H1 (cell line): ENCODE results near the gene RERE. TPM values are rescaled to one million over a fixed set of nuclear protein-coding genes. Genes with fewer than 3 reads are reported as not detected.

ENCODE experiments used
- CTCF ChIA-PET: fragments of 300-600 bp; sonication (Branson Sonifier 250); formaldehyde crosslinking; loops from one replicate; lab custom pipeline; 2021; ENCODE audit not compliant: partially characterized antibody; lab: Charles Lee
- POLR2A ChIA-PET: fragments of 300-600 bp; sonication (Branson Sonifier 250); formaldehyde crosslinking; loops from one replicate; lab custom pipeline; 2021; ENCODE audit warnings: inconsistent platforms; ENCODE audit not compliant: partially characterized antibody; lab: Charles Lee
- DNase-seq, 2 experiments: peaks; one replicate each; pipeline versions ENCODE4 v3.0.0 to v3.0.0-alpha.2; 2010 to 2022; ENCODE audit warnings: low spot score in 2 of 2, low read depth in 1 of 2, mixed read lengths in 1 of 2
- FAIRE-seq: peaks from 2 replicates; lab custom pipeline; 2011; peaks lifted over from hg19 to GRCh38; lab: Jason Lieb, UNC
- H2AFZ ChIP-seq: 2 replicates; pipeline ENCODE4 v1.8.1; 2012; ENCODE audit warnings: low read length, inconsistent platforms
- H2AK5ac ChIP-seq: 2 replicates; pipeline ENCODE4 v1.6.1; 2013; ENCODE audit warnings: low read depth, low read length
- H2BK120ac ChIP-seq: replicated peaks from 2 replicates; pipeline ENCODE3; 2013; ENCODE audit warnings: low read depth, low read length, inconsistent platforms
- H2BK12ac ChIP-seq: 2 replicates; pipeline ENCODE4 v1.6.1; 2013; ENCODE audit warnings: low read depth, low read length
- H2BK15ac ChIP-seq: 2 replicates; pipeline ENCODE4 v1.6.1; 2013; ENCODE audit warnings: low read length
- H2BK20ac ChIP-seq: 2 replicates; pipeline ENCODE4 v1.6.1; 2013; ENCODE audit warnings: low read length
- H2BK5ac ChIP-seq: 2 replicates; pipeline ENCODE4 v1.6.1; 2013; ENCODE audit warnings: low read depth, low read length
- H3K14ac ChIP-seq: 2 replicates; pipeline ENCODE4 v1.6.1; 2013; ENCODE audit warnings: inconsistent platforms; ENCODE audit not compliant: insufficient read length
- H3K18ac ChIP-seq: 2 replicates; pipeline ENCODE4 v1.6.1; 2013; ENCODE audit warnings: low read length; ENCODE audit errors: extremely low read depth
- H3K23ac ChIP-seq: 2 replicates; pipeline ENCODE4 v1.6.1; 2013; ENCODE audit warnings: inconsistent platforms; ENCODE audit not compliant: insufficient read length
- H3K23me2 ChIP-seq: 2 replicates; pipeline ENCODE4 v1.6.1; 2013; ENCODE audit warnings: low read depth, low read length
- H3K27ac ChIP-seq: 2 replicates; pipeline ENCODE4 v1.6.1; 2011; ENCODE audit warnings: low read depth, low read length, inconsistent platforms
- H3K27me3 ChIP-seq, 4 experiments: replicated peaks in 1 of 4; 1 replicate in 1 of 4; 2 replicates in 3 of 4; pipeline versions ENCODE4 v1.6.1 to v1.8.1; 2011 to 2013; ENCODE audit warnings: low read length in 3 of 4, mild to moderate bottlenecking in 3 of 4, inconsistent platforms in 2 of 4, mixed read lengths in 2 of 4, moderate library complexity in 1 of 4; ENCODE audit not compliant: control insufficient read depth in 3 of 4, insufficient read depth in 3 of 4; ENCODE audit errors: extremely low read depth in 1 of 4
- H3K36me3 ChIP-seq, 4 experiments: 2 replicates each; pipeline versions ENCODE4 v1.6.1 to v1.8.1; 2011 to 2013; ENCODE audit warnings: mild to moderate bottlenecking in 4 of 4, low read length in 3 of 4, moderate library complexity in 2 of 4, control low read depth in 1 of 4, inconsistent platforms in 1 of 4; ENCODE audit not compliant: insufficient read depth in 4 of 4, control insufficient read depth in 2 of 4
- H3K4ac ChIP-seq: replicated peaks from 2 replicates; pipeline ENCODE3; 2013; ENCODE audit warnings: low read length, low read depth, mixed read lengths, inconsistent platforms; ENCODE audit not compliant: insufficient read length
- H3K4me1 ChIP-seq, 4 experiments: replicated peaks in 1 of 4; 1 replicate in 1 of 4; 2 replicates in 3 of 4; pipeline versions ENCODE4 v1.6.1 to v1.8.1; 2011 to 2013; ENCODE audit warnings: low read length in 3 of 4, inconsistent platforms in 2 of 4, mixed read lengths in 1 of 4; ENCODE audit not compliant: insufficient read depth in 4 of 4, control insufficient read depth in 3 of 4
- H3K4me2 ChIP-seq, 2 experiments: 2 replicates each; pipeline versions ENCODE4 v1.6.1 to v1.8.1; 2011 to 2013; ENCODE audit warnings: low read depth in 2 of 2, low read length in 2 of 2, control low read depth in 1 of 2, inconsistent platforms in 1 of 2, mild to moderate bottlenecking in 1 of 2; ENCODE audit not compliant: insufficient read depth in 1 of 2
- H3K4me3 ChIP-seq, 4 experiments: fragments of 200-600, 300-600 bp in 1 of 4; sonication (generic), shearing (Covaris generic), sonication (Bioruptor Twin) in 1 of 4; 2 replicates each; pipeline versions ENCODE4 v1.5.1 to v1.8.1; 2011 to 2016; ENCODE audit warnings: low read length in 4 of 4, low read depth in 3 of 4, control low read depth in 2 of 4, inconsistent platforms in 2 of 4, mild to moderate bottlenecking in 2 of 4, mixed read lengths in 1 of 4, moderate library complexity in 1 of 4; ENCODE audit not compliant: insufficient read depth in 2 of 4; ENCODE audit errors: extremely low read depth in 1 of 4
- H3K56ac ChIP-seq: replicated peaks from 2 replicates; pipeline ENCODE3; 2013; ENCODE audit warnings: low read depth, mild to moderate bottlenecking, mixed read lengths, low read length, inconsistent platforms; ENCODE audit not compliant: insufficient read length
- H3K79me1 ChIP-seq: 2 replicates; pipeline ENCODE4 v1.6.1; 2013; ENCODE audit warnings: low read depth, low read length, control low read depth
- H3K79me2 ChIP-seq, 2 experiments: 2 replicates each; pipeline versions ENCODE4 v1.6.1 to v1.8.1; 2012 to 2013; ENCODE audit warnings: low read length in 2 of 2, mild to moderate bottlenecking in 2 of 2, inconsistent platforms in 1 of 2; ENCODE audit not compliant: insufficient read depth in 2 of 2, control insufficient read depth in 1 of 2
- H3K9ac ChIP-seq, 4 experiments: replicated peaks in 1 of 4; 1 replicate in 1 of 4; 2 replicates in 3 of 4; pipeline versions ENCODE4 v1.6.1 to v1.8.1; 2011 to 2013; ENCODE audit warnings: low read depth in 3 of 4, low read length in 3 of 4, control low read depth in 2 of 4, mild to moderate bottlenecking in 2 of 4, moderate library complexity in 2 of 4, inconsistent platforms in 1 of 4; ENCODE audit errors: extremely low read depth in 1 of 4
- H3K9me3 ChIP-seq, 2 experiments: 2 replicates each; pipeline versions ENCODE4 v1.6.1 to v1.8.1; 2012 to 2013; ENCODE audit warnings: mild to moderate bottlenecking in 2 of 2, moderate library complexity in 2 of 2, control low read depth in 1 of 2, inconsistent platforms in 1 of 2, low read depth in 1 of 2, low read length in 1 of 2, mixed read lengths in 1 of 2; ENCODE audit not compliant: insufficient read depth in 2 of 2
- H4K20me1 ChIP-seq, 2 experiments: replicated peaks in 1 of 2; 2 replicates each; pipeline versions ENCODE3 to v1.8.1; 2011 to 2013; ENCODE audit warnings: inconsistent platforms in 2 of 2, low read length in 2 of 2, mild to moderate bottlenecking in 1 of 2; ENCODE audit not compliant: insufficient read depth in 2 of 2, control insufficient read depth in 1 of 2
- H4K5ac ChIP-seq: 2 replicates; pipeline ENCODE4 v1.6.1; 2013; ENCODE audit warnings: low read length, low read depth, mixed read lengths, inconsistent platforms; ENCODE audit not compliant: insufficient read length
- H4K8ac ChIP-seq: 2 replicates; pipeline ENCODE4 v1.8.0; 2013; ENCODE audit warnings: mild to moderate bottlenecking, moderate library complexity, low read length, inconsistent platforms; ENCODE audit not compliant: insufficient read depth; ENCODE audit errors: extremely low read depth
- H4K91ac ChIP-seq: replicated peaks from 2 replicates; pipeline ENCODE3; 2013; ENCODE audit warnings: low read length, mixed read lengths, inconsistent platforms; ENCODE audit not compliant: insufficient read length
- BACH1 ChIP-seq: IDR thresholded peaks from 2 replicates; pipeline ENCODE4 v1.6.1; 2012; ENCODE audit warnings: low read length, improper control_type of control experiment
- BCL11A ChIP-seq, 2 experiments: IDR thresholded peaks; one replicate each; pipeline ENCODE4 v1.6.1; 2011; ENCODE audit warnings: low read depth in 2 of 2, low read length in 2 of 2, mild to moderate bottlenecking in 2 of 2
- CBX8 ChIP-seq: fragments of 300-800, 300-1000 bp; sonication (generic); IDR thresholded peaks from 2 replicates; pipeline ENCODE4 v1.7.1; 2016; ENCODE audit warnings: low read depth, low read length, borderline replicate concordance
- GABPA ChIP-seq: IDR thresholded peaks from 2 replicates; pipeline ENCODE4 v1.6.1; 2011; ENCODE audit warnings: mild to moderate bottlenecking, low read length, moderate library complexity, borderline replicate concordance; ENCODE audit not compliant: insufficient read depth
- KDM5A ChIP-seq: fragments of 200-600 bp; IDR thresholded peaks from 2 replicates; pipeline ENCODE4 v1.7.1; 2012; ENCODE audit warnings: mild to moderate bottlenecking, low read length, inconsistent platforms, mixed read lengths
- MAFK ChIP-seq: IDR thresholded peaks from 2 replicates; pipeline ENCODE4 v1.6.1; 2012; ENCODE audit warnings: low read depth, mild to moderate bottlenecking, improper control_type of control experiment, low read length
- NANOG ChIP-seq: IDR thresholded peaks from 2 replicates; pipeline ENCODE4 v1.6.1; 2011; ENCODE audit warnings: low read length, low read depth, mild to moderate bottlenecking, inconsistent platforms; ENCODE audit not compliant: insufficient read depth, poor library complexity, severe bottlenecking
- POLR2AphosphoS5 ChIP-seq: IDR thresholded peaks from 2 replicates; pipeline ENCODE4 v1.6.1; 2011; ENCODE audit warnings: low read depth, low read length
- SP2 ChIP-seq: IDR thresholded peaks from 2 replicates; pipeline ENCODE4 v1.6.1; 2012; ENCODE audit warnings: mild to moderate bottlenecking, low read length, inconsistent platforms
- SP4 ChIP-seq: IDR thresholded peaks from 2 replicates; pipeline ENCODE4 v1.6.1; 2012; ENCODE audit warnings: low read length, inconsistent platforms
- TBP ChIP-seq: IDR thresholded peaks from 2 replicates; pipeline ENCODE4 v1.6.1; 2011; ENCODE audit warnings: low read depth, low read length, improper control_type of control experiment
- TEAD4 ChIP-seq: IDR thresholded peaks from 2 replicates; pipeline ENCODE4 v1.6.1; 2012; ENCODE audit warnings: low read depth, low read length, inconsistent platforms, mixed read lengths
- WGBS, 2 experiments: shearing (Covaris generic) in 1 of 2; methylation state at CpG; one replicate each; pipeline versions ENCODE4 v1.1.6 to v1.1.7; 2013 to 2015; ENCODE audit warnings: low lambda C conversion rate in 2 of 2, mixed read lengths in 2 of 2, inconsistent platforms in 1 of 2, low coverage in 1 of 2, missing lambda C conversion rate in 1 of 2; ENCODE audit not compliant: insufficient replicate concordance in 2 of 2, insufficient coverage in 1 of 2, insufficient read length in 1 of 2; ENCODE audit errors: extremely low coverage in 1 of 2, missing lambda C conversion rate in 1 of 2; 5-methylcytosine and 5-hydroxymethylcytosine counted together
- polyA plus RNA-seq, 7 experiments: library from polyadenylated mRNA; depleted of rRNA in 3 of 7; stranded (reverse) in 5 of 7; unstranded in 2 of 7; fragments of >200 nt in 5 of 7; fragments of 200-250 nt in 2 of 7; gene quantifications; 1 replicate in 5 of 7; 2 replicates in 1 of 7; 4 replicates in 1 of 7; pipeline versions ENCODE4 v1.2.1 to v1.2.3, GENCODE V29; 2011 to 2013; ENCODE audit warnings: missing spikeins in 2 of 7, mixed read lengths in 2 of 7
- total RNA-seq: library from RNA; stranded (reverse); fragmentation: NEBNext Ultra II Directional; extraction: Animal tissue kit (Norgen Biotek cat#: 25700); gene quantifications from 2 replicates; pipeline ENCODE4 v1.2.1, GENCODE V29; 2021
- TF ChIP-seq, protein P1 (sequence below): IDR thresholded peaks from 2 replicates; pipeline ENCODE4 v1.6.1; 2011; ENCODE audit warnings: low read depth, mild to moderate bottlenecking, low read length; ENCODE audit not compliant: insufficient read depth
- TF ChIP-seq, protein P2 (sequence below): IDR thresholded peaks from 2 replicates; pipeline ENCODE4 v1.6.1; 2012; ENCODE audit warnings: inconsistent platforms

Gene RERE
- total and polyA plus RNA-seq, 2 of the 8 experiments (the other 6 are each of a cell fraction or from before 2014, with no cell fraction given): 15.3 to 142 TPM

DNA sequence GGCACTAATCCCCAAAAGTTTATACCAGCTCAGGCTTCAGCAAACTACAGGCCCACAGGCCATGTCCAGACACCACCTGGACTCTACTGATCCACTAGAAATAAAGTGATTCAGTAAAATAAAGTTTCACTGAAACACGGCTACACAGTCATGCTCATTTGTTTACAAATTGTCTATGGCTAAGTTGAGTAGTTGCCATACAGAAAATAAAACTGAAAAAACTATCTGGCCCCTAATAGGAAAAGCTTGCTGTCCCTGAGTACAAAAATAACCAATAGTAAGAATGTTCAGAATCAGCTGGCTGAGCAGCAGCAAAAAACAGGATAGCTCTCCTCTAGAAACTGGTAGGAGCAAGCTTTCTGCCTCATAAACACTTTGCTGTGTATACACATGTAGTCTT, 221.5 kb downstream of the RERE start:
- H3K79me2 ChIP-seq: peaks cover 4 to 95% of the 10 kb centered on the region in 2 experiments; a peak in 3 of 4 replicates
- TF ChIP-seq GABPA (no peak), KDM5A (no peak), BCL11A (IDR thresholded peaks at IDR 0.05; ENCODE audit: low read depth in 2 of 2, low read length in 2 of 2) (no peak), BACH1 (no peak), NANOG (no peak), CBX8 (no peak), TEAD4 (no peak), SP2 (no peak), SP4 (no peak), POLR2AphosphoS5 (no peak), MAFK (no peak), TBP (no peak)
- TF ChIP-seq, protein P1, sequence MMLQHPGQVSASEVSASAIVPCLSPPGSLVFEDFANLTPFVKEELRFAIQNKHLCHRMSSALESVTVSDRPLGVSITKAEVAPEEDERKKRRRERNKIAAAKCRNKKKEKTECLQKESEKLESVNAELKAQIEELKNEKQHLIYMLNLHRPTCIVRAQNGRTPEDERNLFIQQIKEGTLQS: no peak
- TF ChIP-seq, protein P2, sequence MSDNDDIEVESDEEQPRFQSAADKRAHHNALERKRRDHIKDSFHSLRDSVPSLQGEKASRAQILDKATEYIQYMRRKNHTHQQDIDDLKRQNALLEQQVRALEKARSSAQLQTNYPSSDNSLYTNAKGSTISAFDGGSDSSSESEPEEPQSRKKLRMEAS: no peak

More for the DNA sequence above, 221.5 kb downstream of the RERE start:
- Histone ChIP-seq H2BK120ac (no peak overlapping the region), H3K27me3 (no peaks in the 10 kb centered on the region), H3K56ac (no peak overlapping the region), H3K79me1 (peaks cover 6% of the 10 kb centered on the region; the same call in 1 of the 2 replicates), H3K27ac (no peak overlapping the region), H2BK15ac (no peak overlapping the region), H4K91ac (no peak overlapping the region), H2BK5ac (no peak overlapping the region), H2AFZ (no peak overlapping the region), H3K23me2 (no peaks in the 10 kb centered on the region), H3K4me3 (no peak overlapping the region), H3K9me3 (no peaks in the 10 kb centered on the region), H4K5ac (no peak overlapping the region), H3K23ac (no peak overlapping the region), H3K4me2 (no peak overlapping the region), H4K20me1 (peaks cover 10 to 23% of the 10 kb centered on the region in 2 experiments), H3K36me3 (0 out of 8 replicates have a peak, but pooled peaks cover 0 to 7% (median 0%) of the 10 kb centered on the region in 4 experiments), H2AK5ac (no peak overlapping the region), H3K4ac (no peak overlapping the region), H3K18ac (no peak overlapping the region), H2BK12ac (no peak overlapping the region), H2BK20ac (no peak overlapping the region), H3K9ac (no peak overlapping the region), H3K14ac (no peak overlapping the region), H3K4me1 (peaks cover 0 to 15% (median 10%) of the 10 kb centered on the region in 4 experiments; a peak in 4 of 7 replicates), H4K8ac (no peak overlapping the region)
- FAIRE-seq (no peak), DNase-seq (no peak)
- 89% methylated on average over 1 of the region's 1 CpG; no CpG with 5 or more reads in 1 of the 2 experiments for WGBS, 2 experiments
- ChIA-PET CTCF (interaction anchor here (0.6 to 1.5 kb wide), 7 partner anchors 11 to 197 kb away, joined by 3 to 5 read pairs (median 3); no protein-coding TSS in a partner anchor), POLR2A (no interaction called here)
